GM12801 (cell line): ENCODE data around the gene TTLL9.

Experiments
- CTCF ChIP-seq: IDR thresholded peaks from one replicate; pipeline ENCODE4 v1.5.1; 2011; ENCODE audit warnings: control low read depth; ENCODE audit not compliant: insufficient read length; ENCODE audit errors: extremely low read depth

TTLL9 gene

GRCh38 chr20:31979713-31980426 lies 109.4 kb downstream of the TTLL9 start:
- TF ChIP-seq CTCF, result no peak

GRCh38 chr20:31981784-31982183 lies 111.3 kb downstream of the TTLL9 start:
- no peak for TF ChIP-seq CTCF

- TF ChIP-seq CTCF, result no peak
Measured at GRCh38 chr20:31984981-31985471, 114.6 kb downstream of the TTLL9 start.

DNA sequence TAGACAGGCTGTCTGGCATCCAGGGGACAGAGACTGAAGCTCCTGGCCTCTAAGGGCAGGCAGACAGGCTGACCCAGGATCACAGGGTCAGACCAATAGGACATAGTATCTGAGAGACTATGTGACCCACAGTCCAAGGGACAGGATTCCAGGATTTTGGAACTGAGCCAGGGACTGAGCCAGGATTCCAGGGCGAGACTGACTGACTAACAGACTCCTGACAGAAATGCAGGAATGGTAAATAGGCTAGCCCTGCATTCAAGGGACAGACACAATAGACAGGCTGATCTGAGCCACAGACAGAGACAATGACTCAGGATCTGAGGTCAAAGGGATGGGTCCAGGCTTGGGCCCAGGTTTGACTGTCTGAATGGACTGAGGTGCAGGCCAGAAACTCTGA lies 117.3 kb downstream of the TTLL9 start:
- TF ChIP-seq CTCF, result no peak

DNA sequence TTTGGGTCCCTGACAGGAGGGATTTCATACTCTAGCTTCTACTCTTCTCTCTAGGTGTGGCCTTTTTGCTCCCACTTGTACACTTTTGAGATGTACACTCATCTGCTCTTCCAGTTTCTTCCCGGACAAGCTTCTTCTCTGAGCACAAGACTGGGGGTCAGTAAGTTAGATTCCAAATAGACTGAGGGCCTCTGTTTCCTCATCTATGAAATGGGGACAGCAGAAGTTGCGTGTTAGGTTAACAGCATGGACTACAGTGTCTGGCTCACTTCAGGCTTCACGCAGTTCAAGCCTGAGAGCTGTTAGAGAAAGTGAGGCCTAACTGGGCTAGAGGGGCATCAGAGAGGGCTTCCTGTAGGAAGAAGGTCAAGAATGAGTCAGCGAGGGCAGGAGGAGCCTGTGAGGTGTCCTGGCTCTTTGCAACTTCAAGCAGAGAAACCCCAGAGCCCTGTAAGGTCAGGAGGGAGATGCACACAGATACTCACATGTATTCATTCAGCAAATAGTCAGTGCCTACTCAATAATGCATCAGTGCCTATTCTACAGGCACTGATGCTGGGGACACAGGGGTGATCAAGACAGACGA lies 118.1 kb downstream of the TTLL9 start:
- TF ChIP-seq CTCF, result no peak

DNA sequence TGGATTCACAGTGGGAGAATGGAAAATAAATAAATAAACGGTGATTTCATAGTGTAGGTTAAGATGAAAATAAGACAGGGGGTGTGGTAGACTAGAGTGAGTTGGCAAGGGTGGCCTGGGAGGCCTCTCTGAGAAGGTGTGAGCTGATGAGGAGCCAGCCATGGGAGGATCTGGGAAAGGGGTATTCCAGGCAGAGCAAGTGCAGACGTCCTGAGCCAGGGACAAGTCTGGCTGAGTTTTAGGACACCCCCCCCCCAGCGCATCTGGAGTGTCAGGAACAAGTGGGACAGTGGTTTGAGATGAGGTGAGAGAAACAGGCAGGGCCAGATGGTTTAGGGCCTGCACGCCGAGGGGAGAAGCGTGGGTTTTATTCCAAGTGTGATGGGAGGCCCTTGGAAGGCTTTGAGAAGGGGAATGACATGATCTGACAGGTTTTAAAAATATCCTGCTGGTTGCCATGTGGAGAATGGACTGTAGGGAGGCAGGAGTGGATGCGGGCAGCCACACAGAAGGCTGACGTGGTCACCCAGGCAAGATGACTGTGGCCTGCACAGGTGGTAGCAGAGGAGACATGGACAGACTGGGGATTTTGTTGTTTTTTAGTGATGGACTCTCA lies 118.7 kb downstream of the TTLL9 start:
- no peak for TF ChIP-seq CTCF

DNA sequence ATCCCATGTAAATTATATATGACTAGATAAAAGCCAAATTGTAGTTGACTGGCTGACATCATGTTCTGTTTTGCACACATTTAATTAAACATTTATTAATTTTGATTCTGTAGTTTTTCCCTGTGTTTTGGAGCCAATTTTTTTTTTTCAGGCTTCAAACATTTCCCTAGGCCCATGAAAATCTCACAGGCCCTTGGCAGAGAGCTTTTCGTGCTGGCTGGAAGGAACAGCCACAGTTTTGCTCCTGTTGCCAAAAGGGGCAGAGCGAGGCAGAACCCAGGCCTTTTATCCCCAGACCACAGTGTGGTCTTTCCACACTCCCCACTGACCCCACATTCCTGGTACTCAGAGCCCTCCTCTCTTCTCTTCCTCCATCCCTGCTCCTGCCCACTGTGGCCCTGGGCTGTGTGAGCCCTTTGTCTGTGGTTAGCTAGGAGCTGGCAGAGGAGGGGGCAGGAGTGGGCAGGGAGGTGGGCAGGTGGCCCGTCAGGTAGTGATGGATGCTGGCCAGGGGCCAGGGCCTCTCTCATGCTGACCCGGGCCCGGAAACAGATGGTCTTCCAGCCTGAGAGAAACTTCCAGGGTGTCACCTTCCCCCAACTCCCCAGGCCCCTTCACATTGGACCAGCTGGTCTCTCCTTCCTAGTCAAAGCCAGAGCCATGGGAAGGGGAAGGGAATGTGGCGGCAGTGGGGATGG lies 120.4 kb downstream of the TTLL9 start:
- no peak for TF ChIP-seq CTCF
